Measurements from ENCODE around the gene LRP11. TPM values are rescaled to one million over a fixed set of nuclear protein-coding genes. Genes with fewer than 3 reads are reported as not detected.
A peak's percentile ranks its signal among the peaks of the same experiment; 100 is the strongest.

Gene LRP11
- total RNA-seq, 1 experiment from 2014 or later: 31.1 TPM

GRCh38 chr6:149899486-149899885 lies 35.3 kb upstream of the LRP11 start:
- Mint-ChIP-seq H3K4me1 (ENCODE audit: low read depth, unreplicated experiment) (peaks cover 46% of the 10 kb centered on the region), H3K27me3 (ENCODE audit: unreplicated experiment) (peaks cover 8% of the 10 kb centered on the region), H3K4me3 (ENCODE audit: low read depth, unreplicated experiment) (no peak overlapping the region), H3K36me3 (ENCODE audit: insufficient read depth, unreplicated experiment) (no peaks in the 10 kb centered on the region), H3K9me3 (ENCODE audit: low read depth, unreplicated experiment) (no peaks in the 10 kb centered on the region), H3K27ac (ENCODE audit: unreplicated experiment) (no peak overlapping the region)
- CTCF ChIA-PET: no interaction called here
- no TSS peak for BruUV-seq (replicated peaks)
- intact Hi-C loops (cut with micrococcal nuclease; ENCODE audit: unreplicated experiment): loop anchor here (5.0 kb wide), 1 partner anchor 42 kb away; no protein-coding TSS in a partner anchor
- no peak for TF ChIP-seq CTCF (IDR thresholded peaks at IDR 0.05; ENCODE audit: unreplicated experiment)
- no peak for DNase-seq

GRCh38 chr6:149898966-149899365 lies 34.8 kb upstream of the LRP11 start:
- BruUV-seq (replicated peaks): no TSS peak
- no peaks in the 10 kb centered on the region for H3K36me3 Mint-ChIP-seq (ENCODE audit: insufficient read depth, unreplicated experiment)
- no peak for TF ChIP-seq CTCF (IDR thresholded peaks at IDR 0.05; ENCODE audit: unreplicated experiment)
- CTCF ChIA-PET: interaction anchor here (1.1 kb wide), 1 partner anchor 68 kb away, joined by 4 read pairs; no protein-coding TSS in a partner anchor
- no peaks in the 10 kb centered on the region for H3K9me3 Mint-ChIP-seq (ENCODE audit: low read depth, unreplicated experiment)
- DNase-seq: no peak
- H3K4me3 Mint-ChIP-seq (ENCODE audit: low read depth, unreplicated experiment): no peak overlapping the region
- intact Hi-C loops (cut with micrococcal nuclease; ENCODE audit: unreplicated experiment): loop anchor here (5.0 kb wide), 1 partner anchor 42 kb away; no protein-coding TSS in a partner anchor
- H3K27me3 Mint-ChIP-seq (ENCODE audit: unreplicated experiment): peaks cover 8% of the 10 kb centered on the region
- peaks cover 47% of the 10 kb centered on the region for H3K4me1 Mint-ChIP-seq (ENCODE audit: low read depth, unreplicated experiment)
- H3K27ac Mint-ChIP-seq (ENCODE audit: unreplicated experiment): no peak overlapping the region

GRCh38 chr6:149897855-149898744 lies 33.9 kb upstream of the LRP11 start, which contains the start of gene RAET1E:
Gene RAET1E, minus strand, starts transcription at chr6:149898113. Its CDS starts 7,212 bp downstream, at chr6:149890901.
- TF ChIP-seq CTCF (IDR thresholded peaks at IDR 0.05; ENCODE audit: unreplicated experiment): no peak
- Mint-ChIP-seq H3K4me1 (ENCODE audit: low read depth, unreplicated experiment) (peaks cover 47% of the 10 kb centered on the region), H3K27ac (ENCODE audit: unreplicated experiment) (peak within 1 kb of the TSS; percentile 52), H3K9me3 (ENCODE audit: low read depth, unreplicated experiment) (no peaks in the 10 kb centered on the region), H3K4me3 (ENCODE audit: low read depth, unreplicated experiment) (peak within 1 kb of the TSS; percentile 22), H3K36me3 (ENCODE audit: insufficient read depth, unreplicated experiment) (no peaks in the 10 kb centered on the region), H3K27me3 (ENCODE audit: unreplicated experiment) (peaks cover 8% of the 10 kb centered on the region)
- CTCF ChIA-PET: interaction anchor here (1.1 kb wide), 1 partner anchor 67 kb away, joined by 4 read pairs; no protein-coding TSS in a partner anchor
- intact Hi-C loops (cut with micrococcal nuclease; ENCODE audit: unreplicated experiment): loop anchor here (5.0 kb wide), 1 partner anchor 41 kb away; no protein-coding TSS in a partner anchor
- DNase-seq: peak; percentile 13
- BruUV-seq (replicated peaks): no TSS peak

- peak; percentile 19 for DNase-seq
- H3K4me3 Mint-ChIP-seq (ENCODE audit: low read depth, unreplicated experiment): peak overlapping the region; percentile 22
- TF ChIP-seq CTCF (IDR thresholded peaks at IDR 0.05; ENCODE audit: unreplicated experiment): no peak
- CTCF ChIA-PET: no interaction called here
- H3K27ac Mint-ChIP-seq (ENCODE audit: unreplicated experiment): peak overlapping the region; percentile 52
- intact Hi-C loops (cut with micrococcal nuclease; ENCODE audit: unreplicated experiment): loop anchor here (5.0 kb wide), 1 partner anchor 40 kb away; no protein-coding TSS in a partner anchor
- peaks cover 8% of the 10 kb centered on the region for H3K27me3 Mint-ChIP-seq (ENCODE audit: unreplicated experiment)
- BruUV-seq (replicated peaks): no TSS peak
- no peaks in the 10 kb centered on the region for H3K36me3 Mint-ChIP-seq (ENCODE audit: insufficient read depth, unreplicated experiment)
- H3K4me1 Mint-ChIP-seq (ENCODE audit: low read depth, unreplicated experiment): peaks cover 47% of the 10 kb centered on the region
- no peaks in the 10 kb centered on the region for H3K9me3 Mint-ChIP-seq (ENCODE audit: low read depth, unreplicated experiment)
These were observed 33.0 kb upstream of the LRP11 start for GRCh38 chr6:149897015-149897697.
